Endothelial cell of umbilical vein (primary cell): ENCODE results near the gene AURKB. TPM values are rescaled to one million over a fixed set of nuclear protein-coding genes. Genes with fewer than 3 reads are reported as not detected.
A peak's percentile ranks its signal among the peaks of the same experiment; 100 is the strongest.

Source experiments
- BruUV-seq: library from RNA; stranded (reverse); fragments of 400-500 nt; replicated peaks from 2 replicates; lab custom pipeline; 2021; lab: Mats Ljungman, UMichigan
- CTCF ChIA-PET: fragments of 300-600, 350-600 bp; sonication (Branson Sonifier 250); formaldehyde crosslinking; loops from one replicate; lab custom pipeline; 2021; ENCODE audit warnings: antibody characterized with exemption, inconsistent platforms; lab: Charles Lee
- POLR2A ChIA-PET: fragments of 300-600, 350-600 bp; sonication (Branson Sonifier 250); formaldehyde crosslinking; loops from one replicate; lab custom pipeline; 2021; ENCODE audit warnings: antibody characterized with exemption, inconsistent platforms; lab: Charles Lee
- DNase-seq: peaks from one replicate; pipeline ENCODE4 v3.0.0-alpha.2; 2011; ENCODE audit warnings: low read depth, low spot score
- FAIRE-seq: peaks from 2 replicates; lab custom pipeline; 2011; peaks lifted over from hg19 to GRCh38; lab: Jason Lieb, UNC
- H2AFZ ChIP-seq: 2 replicates; pipeline ENCODE4 v1.6.0; 2012; ENCODE audit warnings: low read depth, low read length, control low read depth, inconsistent platforms
- H3K27ac ChIP-seq: 2 replicates; pipeline ENCODE4 v1.5.1; 2011; ENCODE audit warnings: low read depth, mild to moderate bottlenecking, control low read depth, low read length, moderate library complexity; ENCODE audit not compliant: insufficient read depth
- H3K27me3 ChIP-seq, 2 experiments: 2 replicates each; pipeline versions ENCODE4 v1.6.0 to v1.6.1; 2011; ENCODE audit warnings: low read length in 2 of 2, mixed read lengths in 1 of 2; ENCODE audit not compliant: control insufficient read depth in 2 of 2, insufficient read depth in 2 of 2
- H3K36me3 ChIP-seq, 2 experiments: 2 replicates in 1 of 2; 3 replicates in 1 of 2; pipeline ENCODE4 v1.5.1; 2011; ENCODE audit warnings: low read length in 2 of 2, mild to moderate bottlenecking in 1 of 2, moderate library complexity in 1 of 2; ENCODE audit not compliant: control insufficient read depth in 2 of 2, insufficient read depth in 2 of 2; ENCODE audit errors: extremely low read depth in 1 of 2
- H3K4me1 ChIP-seq: 3 replicates; pipeline ENCODE4 v1.5.1; 2011; ENCODE audit warnings: mild to moderate bottlenecking, low read length; ENCODE audit not compliant: control insufficient read depth, insufficient read depth; ENCODE audit errors: extremely low read depth
- H3K4me2 ChIP-seq: 2 replicates; pipeline ENCODE4 v1.6.1; 2011; ENCODE audit warnings: low read length, control low read depth, mixed read lengths; ENCODE audit not compliant: insufficient read depth
- H3K4me3 ChIP-seq, 3 experiments: fragments of 200-600 bp in 1 of 3; sonication (generic), shearing (Covaris generic) in 1 of 3; replicated peaks in 1 of 3; 2 replicates each; pipeline ENCODE4 v1.5.1; 2011 to 2016; ENCODE audit warnings: control low read depth in 3 of 3, low read length in 3 of 3, mild to moderate bottlenecking in 2 of 3, inconsistent platforms in 1 of 3, low read depth in 1 of 3, moderate library complexity in 1 of 3; ENCODE audit not compliant: insufficient read depth in 1 of 3
- H3K79me2 ChIP-seq: 2 replicates; pipeline ENCODE4 v1.6.0; 2012; ENCODE audit warnings: low read length, inconsistent platforms; ENCODE audit not compliant: control insufficient read depth, insufficient read depth
- H3K9ac ChIP-seq: replicated peaks from 2 replicates; pipeline ENCODE3; 2011; ENCODE audit warnings: low read length, control low read depth; ENCODE audit not compliant: insufficient read depth; ENCODE audit errors: extremely low read depth
- H3K9me1 ChIP-seq: replicated peaks from 3 replicates; pipeline ENCODE4 v1.6.0; 2011; ENCODE audit warnings: mild to moderate bottlenecking, low read length; ENCODE audit not compliant: control insufficient read depth, insufficient read depth; ENCODE audit errors: extremely low read depth
- H3K9me3 ChIP-seq: replicated peaks from 2 replicates; pipeline ENCODE4 v1.5.1; 2012; ENCODE audit warnings: low read length, inconsistent platforms; ENCODE audit not compliant: control insufficient read depth, insufficient read depth
- H4K20me1 ChIP-seq: replicated peaks from 2 replicates; pipeline ENCODE3; 2011; ENCODE audit warnings: mild to moderate bottlenecking, low read length; ENCODE audit not compliant: control insufficient read depth, insufficient read depth; ENCODE audit errors: extremely low read depth
- GATA2 ChIP-seq: IDR thresholded peaks from 2 replicates; pipeline ENCODE4 v1.7.0; 2011; ENCODE audit warnings: low read depth, mild to moderate bottlenecking, moderate library complexity, mixed read lengths, low read length; ENCODE audit not compliant: insufficient read length, insufficient read depth
- MYC ChIP-seq: IDR thresholded peaks from one replicate; pipeline ENCODE4 v1.6.1; 2011; ENCODE audit warnings: mild to moderate bottlenecking, low read depth, low read length
- POLR2AphosphoS5 ChIP-seq: IDR thresholded peaks from 2 replicates; pipeline ENCODE4 v1.6.1; 2012; ENCODE audit warnings: low read depth, mild to moderate bottlenecking, control low read depth, low read length, moderate library complexity; ENCODE audit not compliant: insufficient read depth
- dilution Hi-C: fragments of 300-500 bp; cut with MboI; formaldehyde crosslinking; loops from one replicate; pipeline ENCODE4 v1.15.0; 2019; ENCODE audit warnings: low sequenced_read_pairs; ENCODE audit not compliant: extremely low pct_ligation_motif_present
- intact Hi-C: fragments of 100-400 bp; cut with micrococcal nuclease; formaldehyde crosslinking; loops from one replicate; pipeline ENCODE4 v1.10.0; 2022
- polyA plus RNA-seq, 4 experiments: library from polyadenylated mRNA; depleted of rRNA in 3 of 4; stranded (reverse) in 3 of 4; unstranded in 1 of 4; fragments of >200 nt; gene quantifications; 2 replicates each; pipeline versions ENCODE4 v1.2.1 to v1.2.3, GENCODE V29; 2011 to 2012; ENCODE audit warnings: missing spikeins in 1 of 4
- total RNA-seq: library from RNA; stranded (reverse); gene quantifications from 2 replicates; pipeline ENCODE4 v1.2.3, GENCODE V29; 2021

AURKB gene
- total and polyA plus RNA-seq, 2 donors (not counting 3 experiments of a cell fraction or from before 2014, with no cell fraction given): 67.8 to 107 TPM

DNA sequence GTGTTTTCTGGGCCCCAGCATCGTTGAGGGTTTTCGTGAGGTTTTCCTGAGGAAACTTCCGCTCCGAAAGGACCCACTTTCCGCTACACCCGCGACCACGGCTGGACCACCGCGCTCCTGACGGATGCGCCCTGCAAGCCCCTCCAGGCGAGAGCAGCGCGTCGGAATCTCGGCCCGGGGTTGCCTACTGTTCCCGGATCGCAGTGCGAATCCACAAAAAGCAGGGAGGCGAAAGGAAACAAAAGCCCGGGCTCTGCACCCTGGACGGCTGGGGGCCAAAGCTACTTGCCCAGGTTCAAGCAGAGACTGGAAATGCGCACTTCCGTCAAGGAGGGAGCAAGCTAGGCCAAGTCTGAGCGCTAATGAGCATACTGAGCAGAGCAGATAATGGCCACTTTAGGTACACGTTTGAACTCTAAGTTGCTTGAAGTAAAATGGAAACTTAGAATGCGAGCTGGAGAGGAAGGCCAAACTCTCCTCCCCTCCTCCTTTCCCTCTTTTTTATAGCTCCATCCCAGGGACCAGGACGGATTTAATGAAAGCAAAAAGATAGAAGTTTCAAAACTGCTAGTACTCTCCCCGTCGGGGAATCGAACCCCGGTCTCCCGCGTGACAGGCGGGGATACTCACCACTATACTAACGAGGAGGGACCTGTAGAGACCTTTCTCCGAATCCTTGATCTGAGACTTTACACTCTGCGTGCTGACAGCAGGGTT is 11.4 kb upstream of the AURKB start:
- Histone ChIP-seq H3K79me2 (no peaks in the 10 kb centered on the region), H4K20me1 (no peaks in the 10 kb centered on the region), H3K27ac (peak overlapping the region; percentile 90), H2AFZ (peak overlapping the region; percentile 78), H3K4me1 (peaks cover 9% of the 10 kb centered on the region), H3K4me3 (peak overlapping the region; percentile 21 to 66 (median 45)), H3K9me3 (no peaks in the 10 kb centered on the region), H3K36me3 (no peaks in the 10 kb centered on the region), H3K4me2 (peak overlapping the region; percentile 88), H3K27me3 (no peaks in the 10 kb centered on the region), H3K9me1 (no peaks in the 10 kb centered on the region), H3K9ac (peak overlapping the region; percentile 85)
- TF ChIP-seq POLR2AphosphoS5: peak; percentile 33
- TF ChIP-seq MYC: no peak
- TF ChIP-seq GATA2: no peak
- dilution Hi-C loops (no loop called here), intact Hi-C loops (loop anchor here (1.0 to 2.0 kb wide), 7 partner anchors 22 to 161 kb away; partner anchors contain the start of gene RPL26)
- DNase-seq: peak; percentile 94
- TSS peak; percentile 65 for BruUV-seq
- FAIRE-seq: no peak
- ChIA-PET POLR2A (interaction anchor here (0.5 to 2.7 kb wide), 7 partner anchors 11 to 103 kb away, joined by 3 to 14 read pairs (median 6); partner anchors contain the start of genes AURKB and BORCS6), CTCF (interaction anchor here (0.6 to 3.4 kb wide), 12 partner anchors 11 to 162 kb away, joined by 3 to 34 read pairs (median 6); partner anchors contain the start of genes ALOXE3, AURKB, BORCS6 and CTC1)
